Urinary bladder (tissue), 4 donors: ENCODE results near the gene KLF13. TPM values are rescaled to one million over a fixed set of nuclear protein-coding genes. Genes with fewer than 3 reads are reported as not detected.

Experiments
- DNase-seq: peaks from one replicate; pipeline ENCODE4 v3.0.0-alpha.2; 2015; ENCODE audit errors: extremely low spot score
- H3K27ac ChIP-seq: one replicate; pipeline ENCODE4 v1.5.1; 2013; ENCODE audit warnings: low read depth, mild to moderate bottlenecking, moderate library complexity
- H3K36me3 ChIP-seq: one replicate; pipeline ENCODE4 v1.6.1; 2013; ENCODE audit warnings: mild to moderate bottlenecking, moderate library complexity; ENCODE audit not compliant: insufficient read depth
- H3K4me1 ChIP-seq: one replicate; pipeline ENCODE4 v1.6.1; 2013; ENCODE audit warnings: mild to moderate bottlenecking, moderate library complexity; ENCODE audit not compliant: insufficient read depth
- H3K4me3 ChIP-seq: one replicate; pipeline ENCODE4 v1.5.1; 2013; ENCODE audit warnings: low read depth, low read length
- WGBS: extraction: QIAGEN DNeasy Blood & Tissue Kit; methylation state at CpG from one replicate; pipeline ENCODE4 v1.1.7; 2013; 5-methylcytosine and 5-hydroxymethylcytosine counted together
- polyA plus RNA-seq: library from polyadenylated mRNA; stranded (reverse); fragments of 200-250 nt; gene quantifications from one replicate; pipeline ENCODE4 v1.2.3, GENCODE V29; 2013
- total RNA-seq: library from RNA; depleted of rRNA; stranded (reverse); fragments of >200 nt; gene quantifications from one replicate; pipeline ENCODE4 v1.2.3, GENCODE V29; 2014
- donor health status: healthy with polysubstance abuse.
- donor health status: healthy.

KLF13 gene
- total and polyA plus RNA-seq, 2 donors, result 24.3 to 65.0 TPM

DNA sequence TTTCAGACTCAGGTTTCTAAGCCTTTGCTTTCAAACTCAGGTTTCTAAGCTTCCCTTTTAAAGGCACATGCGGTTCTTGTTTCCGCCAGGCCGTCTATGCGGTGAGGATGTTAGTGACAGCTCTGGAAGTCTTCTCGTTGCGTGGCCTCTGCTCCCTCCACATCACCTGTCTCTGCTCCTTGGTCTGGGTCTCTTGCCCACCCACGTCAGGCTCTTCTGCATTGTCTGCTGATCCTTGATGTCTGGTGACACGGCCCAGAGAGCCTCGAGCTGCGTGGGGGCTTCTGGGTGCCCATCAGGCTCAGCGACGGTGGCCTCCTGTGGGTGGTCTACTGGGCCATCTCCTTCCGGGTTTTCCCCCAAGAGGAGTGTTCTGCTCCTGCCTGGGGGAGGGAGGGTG lies 30.5 kb downstream of the KLF13 start:
- Histone ChIP-seq H3K4me3 (no peak overlapping the region), H3K27ac (no peak overlapping the region), H3K36me3 (no peaks in the 10 kb centered on the region), H3K4me1 (peaks cover 2% of the 10 kb centered on the region)
- 74% methylated on average over 13 of the region's 13 CpGs for WGBS
- DNase-seq, result no peak

DNA sequence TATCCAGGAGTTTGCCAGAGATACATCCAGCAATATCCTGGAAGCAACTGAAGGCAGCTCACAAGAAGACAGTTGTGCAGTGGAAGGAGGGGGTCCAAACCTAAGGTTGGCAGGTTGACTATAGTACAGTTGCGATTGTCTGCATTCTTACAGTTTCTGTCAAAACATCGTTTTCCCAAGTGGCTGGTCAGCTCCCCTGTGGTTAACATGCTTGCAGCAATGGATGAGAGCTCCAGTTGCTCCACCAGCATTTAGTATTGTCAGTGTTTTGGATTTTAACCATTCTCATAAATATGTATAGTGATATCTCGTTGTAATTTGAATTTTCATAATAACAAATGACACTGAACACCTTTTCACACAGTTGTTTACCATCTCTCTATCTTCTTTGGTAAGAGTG lies 31.5 kb downstream of the KLF13 start:
- Histone ChIP-seq H3K36me3 (no peaks in the 10 kb centered on the region), H3K27ac (no peak overlapping the region), H3K4me1 (peaks cover 1% of the 10 kb centered on the region), H3K4me3 (no peak overlapping the region)
- 83% methylated on average over 3 of the region's 3 CpGs for WGBS
- DNase-seq, result no peak

- DNase-seq, result no peak
- H3K27ac ChIP-seq, result no peak overlapping the region
- no peaks in the 10 kb centered on the region for H3K36me3 ChIP-seq
- 91% methylated on average over 8 of the region's 8 CpGs for WGBS
- H3K4me3 ChIP-seq, result no peak overlapping the region
- H3K4me1 ChIP-seq, result peaks cover 1% of the 10 kb centered on the region
Observed at GRCh38 chr15:31358957-31359701, 32.5 kb downstream of the KLF13 start.

- H3K36me3 ChIP-seq, result no peaks in the 10 kb centered on the region
- peak overlapping the region; percentile 42 for H3K27ac ChIP-seq
- no peak for DNase-seq
- peaks cover 1% of the 10 kb centered on the region for H3K4me1 ChIP-seq
- 67% methylated on average over 7 of the region's 7 CpGs for WGBS
- H3K4me3 ChIP-seq, result no peak overlapping the region
Observed at GRCh38 chr15:31359702-31360111, 33.1 kb downstream of the KLF13 start.

DNA sequence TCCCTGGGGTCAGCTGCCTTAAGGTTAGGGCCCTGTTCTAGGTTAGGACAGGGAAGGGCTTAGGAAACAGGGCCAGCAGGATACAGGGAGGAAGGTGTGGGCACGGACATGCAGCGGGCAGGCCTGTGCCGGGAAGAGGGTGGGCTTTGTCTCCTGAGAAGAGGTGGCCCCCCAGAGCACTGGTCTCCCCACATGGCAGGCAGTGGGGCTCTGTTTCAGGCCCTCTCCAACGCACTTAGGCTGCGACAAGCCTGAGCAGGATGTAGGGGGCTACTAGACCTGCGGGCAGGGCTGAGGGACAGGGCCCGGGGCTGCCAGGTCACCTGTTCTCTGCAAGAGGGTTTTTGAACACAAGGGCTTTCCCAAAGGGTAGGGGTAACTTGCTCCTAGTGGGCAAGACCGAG lies 33.5 kb downstream of the KLF13 start:
- no peak for DNase-seq
- Histone ChIP-seq H3K4me3 (no peak overlapping the region), H3K4me1 (peaks cover 1% of the 10 kb centered on the region), H3K36me3 (no peaks in the 10 kb centered on the region), H3K27ac (peak overlapping the region; percentile 42)
- 93% methylated on average over 8 of the region's 8 CpGs for WGBS

DNA sequence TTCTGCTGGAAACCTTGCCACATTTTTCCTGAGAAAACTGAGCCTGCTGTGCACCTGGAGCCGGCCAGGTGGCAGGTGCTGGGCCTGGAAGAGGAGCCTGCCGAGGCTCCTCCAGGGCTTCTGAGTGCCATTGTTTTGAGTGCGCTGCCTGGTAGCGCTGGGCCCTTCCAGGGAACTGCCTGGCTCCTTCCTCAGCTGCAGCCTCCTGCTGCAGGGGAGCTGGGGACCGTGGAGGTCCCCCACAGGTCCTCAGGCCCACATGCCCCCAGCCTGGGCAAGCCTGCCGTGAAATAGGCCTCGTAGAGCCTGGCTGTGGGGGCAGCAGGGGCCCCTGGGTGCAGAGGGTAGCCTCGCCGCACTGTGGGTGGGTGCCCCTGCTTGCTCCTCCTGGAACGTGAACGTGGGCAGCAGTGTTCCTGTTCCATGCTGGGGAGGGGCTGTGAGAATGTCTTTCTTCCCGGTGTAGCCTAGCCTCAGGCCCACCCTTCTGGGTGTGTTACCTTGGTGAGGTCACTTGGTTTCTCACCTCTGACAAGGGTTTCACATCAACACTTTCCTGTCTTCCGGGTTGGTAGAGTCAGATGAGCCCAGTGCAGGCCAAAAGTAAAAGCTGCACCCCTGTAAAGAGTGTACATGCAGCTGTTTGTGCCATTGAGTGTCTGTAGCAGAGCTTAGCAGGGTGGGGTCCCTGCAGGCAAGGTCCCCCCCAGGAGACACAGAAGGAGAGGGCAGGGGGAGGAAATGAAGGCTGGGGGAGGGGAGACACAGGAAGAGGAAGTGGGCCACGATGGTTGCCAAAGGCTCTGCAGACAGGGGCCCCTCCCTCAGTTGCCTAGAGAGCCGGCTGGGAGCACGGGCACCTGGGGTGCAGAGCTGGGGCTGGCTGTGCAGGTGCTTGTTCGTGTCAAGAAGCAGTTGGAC lies 34.5 kb downstream of the KLF13 start:
- peaks cover 1% of the 10 kb centered on the region for H3K4me1 ChIP-seq
- 63% methylated on average over 17 of the region's 17 CpGs for WGBS
- peak overlapping the region; percentile 66 for H3K27ac ChIP-seq
- H3K36me3 ChIP-seq, result no peaks in the 10 kb centered on the region
- no peak for DNase-seq
- H3K4me3 ChIP-seq, result no peak overlapping the region

DNA sequence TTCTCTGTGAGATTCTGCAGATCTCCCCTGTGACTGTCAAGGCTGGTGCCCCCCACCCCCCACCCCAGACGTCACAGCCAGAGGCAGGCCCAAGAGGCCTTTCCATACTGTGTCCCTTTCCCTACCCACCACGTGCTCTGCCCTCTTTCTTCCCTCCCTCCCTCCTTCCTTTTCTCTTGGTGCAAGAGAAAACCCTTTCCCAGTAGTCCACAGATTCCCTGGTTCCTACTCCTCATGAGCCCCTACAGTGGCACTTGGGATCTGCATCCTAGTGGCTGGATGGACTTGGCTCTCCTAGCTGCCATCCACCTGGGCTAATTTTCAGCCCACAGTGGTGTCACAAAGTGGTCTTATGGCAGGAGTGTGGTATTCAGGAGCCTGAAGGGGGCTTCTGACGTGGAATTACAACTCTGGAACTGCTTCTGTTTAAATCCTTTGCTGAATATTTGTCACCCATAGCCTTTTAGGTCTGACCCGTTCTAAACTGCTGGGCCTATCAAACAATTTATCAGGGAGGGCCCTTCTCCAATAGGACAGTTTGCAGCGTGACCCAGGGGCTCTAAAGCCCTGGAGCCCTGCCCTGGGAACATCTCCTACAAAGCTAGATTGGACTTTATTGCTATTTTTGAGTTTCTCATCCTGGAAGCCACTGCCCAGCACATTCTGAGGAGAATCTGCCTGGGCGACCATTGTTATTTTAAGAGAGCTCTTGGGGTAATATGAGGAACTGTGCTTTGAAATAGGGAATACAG lies 35.3 kb downstream of the KLF13 start:
- Histone ChIP-seq H3K27ac (peak overlapping the region; percentile 42), H3K4me1 (peaks cover 1% of the 10 kb centered on the region), H3K4me3 (no peak overlapping the region), H3K36me3 (no peaks in the 10 kb centered on the region)
- WGBS, result 48% methylated on average over 6 of the region's 6 CpGs
- no peak for DNase-seq

DNA sequence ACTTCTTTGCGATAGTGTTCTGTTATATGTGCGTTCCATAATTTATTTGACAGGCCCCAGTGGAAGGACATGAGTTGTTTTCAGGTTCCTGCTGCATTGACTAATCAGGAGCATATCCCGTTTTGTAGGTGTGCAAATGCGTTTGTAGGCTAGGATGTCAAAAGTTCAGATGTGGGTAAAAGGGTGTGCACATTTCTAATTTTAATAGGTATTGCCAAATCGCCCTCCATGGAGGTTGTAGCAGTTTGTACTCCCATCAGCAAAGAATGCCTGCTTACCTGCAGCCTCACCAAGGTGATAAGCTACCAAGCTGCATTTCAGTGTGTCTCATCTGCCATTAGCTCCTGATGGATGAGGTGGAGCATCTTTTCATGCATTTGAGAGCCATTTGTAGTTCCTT lies 36.3 kb downstream of the KLF13 start:
- peaks cover 1% of the 10 kb centered on the region for H3K4me1 ChIP-seq
- DNase-seq, result no peak
- H3K36me3 ChIP-seq, result no peaks in the 10 kb centered on the region
- no peak overlapping the region for H3K27ac ChIP-seq
- no peak overlapping the region for H3K4me3 ChIP-seq
- WGBS, result 73% methylated on average over 5 of the region's 5 CpGs

- Histone ChIP-seq H3K36me3 (no peaks in the 10 kb centered on the region), H3K27ac (peak overlapping the region; percentile 48), H3K4me1 (peaks cover 1% of the 10 kb centered on the region), H3K4me3 (no peak overlapping the region)
- no peak for DNase-seq
- 78% methylated on average over 10 of the region's 10 CpGs for WGBS
Observed at GRCh38 chr15:31364301-31365031, 37.8 kb downstream of the KLF13 start.

GRCh38 chr15:31365032-31365654 lies 38.5 kb downstream of the KLF13 start:
- Histone ChIP-seq H3K36me3 (no peaks in the 10 kb centered on the region), H3K4me1 (no peaks in the 10 kb centered on the region), H3K27ac (peak overlapping the region; percentile 48), H3K4me3 (peak overlapping the region; percentile 12)
- DNase-seq, result no peak
- 85% methylated on average over 10 of the region's 10 CpGs for WGBS

- Histone ChIP-seq H3K4me3 (peak overlapping the region; percentile 32), H3K36me3 (no peaks in the 10 kb centered on the region), H3K4me1 (no peaks in the 10 kb centered on the region), H3K27ac (peak overlapping the region; percentile 13)
- peak; percentile 70 for DNase-seq
- WGBS, result 15% methylated on average over 22 of the region's 22 CpGs
Observed at GRCh38 chr15:31365655-31366127, 39.1 kb downstream of the KLF13 start.

DNA sequence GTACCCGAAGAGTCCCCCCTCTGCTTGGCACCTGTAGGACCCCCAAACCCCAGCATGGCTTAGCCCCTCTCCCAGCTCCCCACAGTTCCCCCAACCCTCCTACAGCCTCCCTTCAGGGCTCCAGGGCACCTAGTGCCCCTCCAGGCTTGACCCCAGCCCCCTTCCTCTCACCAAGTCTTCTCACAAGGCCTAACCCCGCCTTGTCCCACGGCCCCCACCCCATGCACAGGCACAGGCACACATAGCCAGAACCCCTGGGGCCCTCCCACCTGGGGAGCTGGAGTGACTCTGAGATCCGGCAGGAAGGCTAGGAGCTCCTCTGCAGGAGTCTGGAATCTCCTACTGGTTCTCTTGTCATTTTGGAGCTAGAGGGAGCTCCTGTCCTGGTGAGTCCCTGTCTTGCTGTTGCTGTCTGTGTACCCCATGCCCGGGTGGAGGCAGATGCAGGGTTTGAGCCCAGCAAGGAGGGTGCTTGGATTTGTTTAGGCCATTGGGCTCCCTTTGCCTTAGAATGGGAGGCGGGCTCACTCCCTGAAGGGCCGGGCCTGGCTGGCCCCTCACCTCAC lies 39.6 kb downstream of the KLF13 start:
- H3K36me3 ChIP-seq, result no peaks in the 10 kb centered on the region
- H3K4me3 ChIP-seq, result peak overlapping the region; percentile 32
- DNase-seq, result no peak
- no peaks in the 10 kb centered on the region for H3K4me1 ChIP-seq
- WGBS, result 55% methylated on average over 7 of the region's 7 CpGs
- peak overlapping the region; percentile 88 for H3K27ac ChIP-seq
